ENCODE data around the gene CHD8. TPM values are rescaled to one million over a fixed set of nuclear protein-coding genes. Genes with fewer than 3 reads are reported as not detected.
"Not testable (repeated sequence)": the region's sequence is repeated elsewhere in the genome, so short reads cannot be mapped to it uniquely, and the experiment has no call there.

Gene CHD8
- total and polyA plus RNA-seq, 5 experiments from 2014 or later = 20.7 to 146 (median 34.9) TPM

- H3K27me3 Mint-ChIP-seq = no peaks in the 10 kb centered on the region
- no peak for ATAC-seq
- H3K4me3 Mint-ChIP-seq = peak overlapping the region; percentile 39 to 100 (median 98)
- H3K9me3 Mint-ChIP-seq = no peaks in the 10 kb centered on the region
- DNase-seq = peak in 1 of 10 donors; percentile 1
- peaks cover 0 to 28% (median 6%) of the 10 kb centered on the region in 3 donors for H3K36me3 Mint-ChIP-seq
- H3K27ac Mint-ChIP-seq = peak overlapping the region; percentile 97 to 100 (median 99)
- POLR2A ChIA-PET = interaction anchor here (0.7 to 1.6 kb wide), 5 partner anchors 46 to 121 kb away, joined by 3 to 10 read pairs (median 4); partner anchors contain the start of genes CHD8, HNRNPC, RAB2B and TOX4
- peaks cover 13 to 44% (median 36%) of the 10 kb centered on the region in 4 donors for H3K4me1 Mint-ChIP-seq
Observed at GRCh38 chr14:21385188-21385904, 70.6 kb downstream of the CHD8 start.

DNA sequence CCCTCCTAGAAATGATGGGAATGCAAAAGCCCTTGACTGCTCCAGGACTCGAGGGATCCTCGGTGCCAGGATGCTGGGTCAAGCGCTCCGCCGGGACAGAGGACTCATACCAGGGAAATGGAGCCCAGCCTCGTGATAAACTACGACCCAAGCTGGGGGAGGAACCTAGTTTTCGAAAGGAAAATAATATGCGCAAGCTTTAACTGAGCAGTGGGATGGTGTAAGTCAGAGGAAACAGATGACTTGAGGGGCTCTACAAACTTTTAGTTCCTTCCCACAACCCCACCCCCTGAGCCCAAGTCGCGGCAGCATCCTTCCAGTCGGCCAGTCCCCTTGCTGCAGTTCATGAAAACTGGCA, 71.5 kb downstream of the CHD8 start:
- peak overlapping the region; percentile 97 to 100 (median 99) for H3K27ac Mint-ChIP-seq
- no peaks in the 10 kb centered on the region for H3K9me3 Mint-ChIP-seq
- DNase-seq (peak in 3 of 10 donors; percentile 21 to 63 (median 37)), ATAC-seq (peak; percentile 54 to 61)
- peaks cover 0 to 19% (median 5%) of the 10 kb centered on the region in 3 donors for H3K36me3 Mint-ChIP-seq
- no peaks in the 10 kb centered on the region for H3K27me3 Mint-ChIP-seq
- peak overlapping the region; percentile 94 to 100 (median 98) for H3K4me3 Mint-ChIP-seq
- peaks cover 16 to 46% (median 41%) of the 10 kb centered on the region in 4 donors for H3K4me1 Mint-ChIP-seq
- POLR2A ChIA-PET = interaction anchor here (0.5 to 1.6 kb wide), 11 partner anchors 9 to 1444 kb away, joined by 3 to 14 read pairs (median 3); partner anchors contain the start of genes CHD8, HNRNPC, RAB2B and TOX4

DNA sequence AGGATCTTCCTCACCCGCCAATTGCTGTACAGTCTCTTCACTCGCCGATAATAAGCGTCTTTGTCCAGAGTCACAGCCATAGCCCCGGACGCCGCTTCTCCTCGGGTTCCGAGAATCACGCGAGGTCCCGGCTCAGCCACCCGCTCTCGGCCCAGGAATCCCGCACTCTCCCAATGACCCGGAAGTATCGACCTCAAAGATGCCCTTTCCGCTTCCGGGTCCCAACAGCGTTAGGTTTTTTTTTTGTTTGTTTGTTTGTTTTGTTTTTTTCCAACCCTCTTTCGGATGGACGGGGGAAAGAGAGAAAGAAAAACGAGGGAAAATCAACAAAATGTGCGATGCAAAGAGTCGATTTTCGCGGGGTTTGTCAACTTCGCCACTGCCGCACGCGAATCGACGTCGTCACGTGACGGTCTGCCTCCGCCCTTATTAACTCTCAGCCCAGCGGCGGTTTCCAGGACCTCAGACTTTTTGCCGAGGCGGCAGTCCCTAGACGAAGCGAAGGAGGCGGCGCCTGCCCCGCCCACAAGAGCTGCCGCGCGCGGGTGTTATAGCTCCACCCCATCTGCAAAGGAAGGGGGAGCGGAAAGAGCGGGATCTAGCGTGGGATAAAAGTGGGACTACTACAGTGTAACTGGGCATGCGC, 72.0 kb downstream of the CHD8 start, which contains the start of gene SUPT16H:
Gene SUPT16H, minus strand, starts transcription at position 172 of the 646 bp plus-strand sequence. Its CDS starts 92 bp downstream, at position 80.
- Mint-ChIP-seq H3K4me3 (peak within 1 kb of the TSS; percentile 94 to 100 (median 98)), H3K27ac (peak within 1 kb of the TSS; percentile 97 to 100 (median 99)), H3K9me3 (no peaks in the 10 kb centered on the region), H3K4me1 (peaks cover 16 to 48% (median 42%) of the 10 kb centered on the region in 4 donors), H3K36me3 (peaks cover 0 to 14% (median 4%) of the 10 kb centered on the region in 3 donors), H3K27me3 (no peaks in the 10 kb centered on the region)
- ATAC-seq (peak; percentile 90 to 92), DNase-seq (peak; percentile 83 to 94 (median 88))
- POLR2A ChIA-PET = interaction anchor here (0.5 to 1.6 kb wide), 11 partner anchors 9 to 1444 kb away, joined by 3 to 14 read pairs (median 3); partner anchors contain the start of genes CHD8, HNRNPC, RAB2B and TOX4

GRCh38 chr14:21382886-21383847, 72.8 kb downstream of the CHD8 start:
- ATAC-seq (peak; percentile 41 to 44), DNase-seq (peak in 8 of 10 donors; percentile 20 to 42 (median 34))
- Mint-ChIP-seq H3K4me1 (peaks cover 16 to 54% (median 43%) of the 10 kb centered on the region in 4 donors), H3K36me3 (peaks cover 0 to 13% (median 1%) of the 10 kb centered on the region in 3 donors), H3K9me3 (no peaks in the 10 kb centered on the region), H3K27me3 (no peaks in the 10 kb centered on the region), H3K27ac (peak overlapping the region; percentile 97 to 100 (median 99)), H3K4me3 (peak overlapping the region; percentile 94 to 100 (median 98))
- POLR2A ChIA-PET = interaction anchor here (0.8 to 1.5 kb wide), 2 partner anchors 115 kb away, joined by 3 read pairs; partner anchors contain the start of gene HNRNPC

- ATAC-seq = no peak
Observed at GRCh38 chr14:21382095-21382494, 73.8 kb downstream of the CHD8 start.

GRCh38 chr14:21379338-21379737, 76.6 kb downstream of the CHD8 start:
- DNase-seq (no peak), ATAC-seq (no peak)
- H3K36me3 Mint-ChIP-seq = peaks cover 0 to 32% (median 0%) of the 10 kb centered on the region in 3 donors
- no peak overlapping the region for H3K4me3 Mint-ChIP-seq
- H3K27me3 Mint-ChIP-seq = no peaks in the 10 kb centered on the region
- no peaks in the 10 kb centered on the region for H3K9me3 Mint-ChIP-seq
- H3K4me1 Mint-ChIP-seq = peaks cover 21 to 54% (median 42%) of the 10 kb centered on the region in 4 donors
- POLR2A ChIA-PET = interaction anchor here (0.6 kb wide), 1 partner anchor 1522 kb away, joined by 3 read pairs; no protein-coding TSS in a partner anchor
- peak overlapping the region in 1 of 10 donors; percentile 67 for H3K27ac Mint-ChIP-seq

More at GRCh38 chr14:21382095-21382494, 73.8 kb downstream of the CHD8 start:
- peaks cover 16 to 57% (median 44%) of the 10 kb centered on the region in 4 donors for H3K4me1 Mint-ChIP-seq
- DNase-seq = no peak
- no peaks in the 10 kb centered on the region for H3K27me3 Mint-ChIP-seq
- no peaks in the 10 kb centered on the region for H3K9me3 Mint-ChIP-seq
- POLR2A ChIA-PET = interaction anchor here (0.7 kb wide), 1 partner anchor 23 kb away, joined by 3 read pairs; no protein-coding TSS in a partner anchor
- peak overlapping the region; percentile 42 to 100 (median 96) for H3K4me3 Mint-ChIP-seq
- peak overlapping the region; percentile 16 to 100 (median 48) for H3K27ac Mint-ChIP-seq
- H3K36me3 Mint-ChIP-seq = peaks cover 0 to 21% (median 0%) of the 10 kb centered on the region in 3 donors

DNA sequence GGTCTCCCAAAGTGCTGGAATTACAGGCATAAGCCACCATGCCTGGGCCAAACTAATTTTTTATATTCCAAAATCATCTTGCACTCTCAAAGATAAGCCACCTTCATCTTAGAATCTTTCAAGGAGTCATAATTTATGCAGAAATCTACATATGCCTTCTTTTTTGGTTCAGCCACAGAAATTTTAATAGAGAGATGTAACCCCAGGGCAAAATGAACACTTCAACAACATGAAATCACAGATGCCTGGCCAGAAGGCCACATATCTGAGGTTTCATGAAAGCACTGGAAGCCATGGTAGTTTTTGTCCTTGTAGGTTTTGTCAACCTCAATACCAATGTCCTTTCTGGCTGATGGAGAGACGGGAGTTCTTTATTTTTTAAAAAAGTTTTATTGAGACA, 81.9 kb downstream of the CHD8 start:
- peaks cover 5 to 77% (median 15%) of the 10 kb centered on the region in 3 donors for H3K36me3 Mint-ChIP-seq

GRCh38 chr14:21372814-21373213, 83.1 kb downstream of the CHD8 start:
- H3K4me1 Mint-ChIP-seq = peaks cover 5 to 16% (median 8%) of the 10 kb centered on the region in 4 donors
- POLR2A ChIA-PET, ATAC-seq, H3K4me3 Mint-ChIP-seq, H3K27ac Mint-ChIP-seq, DNase-seq, H3K27me3 Mint-ChIP-seq, H3K9me3 Mint-ChIP-seq: not testable (repeated sequence)
- H3K36me3 Mint-ChIP-seq = peaks cover 5 to 82% (median 16%) of the 10 kb centered on the region in 3 donors

More for the DNA sequence above, 81.9 kb downstream of the CHD8 start:
- POLR2A ChIA-PET = no interaction called here
- no peaks in the 10 kb centered on the region for H3K9me3 Mint-ChIP-seq
- no peak overlapping the region for H3K27ac Mint-ChIP-seq
- DNase-seq (no peak), ATAC-seq (no peak)
- peaks cover 6 to 19% (median 10%) of the 10 kb centered on the region in 4 donors for H3K4me1 Mint-ChIP-seq
- no peaks in the 10 kb centered on the region for H3K27me3 Mint-ChIP-seq
- no peak overlapping the region for H3K4me3 Mint-ChIP-seq

DNA sequence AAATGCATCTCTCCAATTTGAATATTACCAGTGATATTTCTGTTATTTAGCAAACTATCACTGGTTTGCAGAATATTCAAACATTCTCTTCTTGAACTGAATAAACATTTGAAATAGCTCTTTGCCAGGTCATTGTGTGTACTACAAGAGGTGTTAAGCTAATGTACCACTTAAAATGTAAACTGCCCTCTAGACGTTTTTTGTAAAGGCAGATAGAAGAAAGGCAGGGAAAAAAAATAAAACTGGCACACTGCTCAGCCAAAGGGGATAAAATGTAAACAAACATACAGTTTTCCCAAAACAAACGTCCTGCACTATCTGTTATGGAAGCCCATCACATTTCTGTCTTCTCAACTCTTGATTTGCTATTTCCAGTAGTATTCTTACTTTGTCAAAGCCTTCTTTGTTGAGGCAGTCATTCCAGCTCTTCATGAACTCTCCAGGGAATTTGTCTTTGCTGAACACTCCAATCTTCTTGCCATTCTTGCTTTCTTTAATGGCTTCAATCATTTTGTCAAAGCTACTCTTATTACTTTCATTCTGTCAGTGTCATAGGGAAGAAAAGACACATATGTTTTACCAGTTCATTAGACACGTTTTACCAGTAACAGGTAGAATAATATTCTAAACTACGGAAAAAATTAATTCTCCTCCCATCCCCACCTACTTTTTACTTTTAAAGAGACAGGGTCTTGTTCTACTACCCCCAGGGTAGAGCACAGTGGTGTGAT, 85.8 kb downstream of the CHD8 start:
- Mint-ChIP-seq H3K9me3 (no peaks in the 10 kb centered on the region), H3K4me1 (peaks cover 0 to 9% (median 3%) of the 10 kb centered on the region in 4 donors)

DNA sequence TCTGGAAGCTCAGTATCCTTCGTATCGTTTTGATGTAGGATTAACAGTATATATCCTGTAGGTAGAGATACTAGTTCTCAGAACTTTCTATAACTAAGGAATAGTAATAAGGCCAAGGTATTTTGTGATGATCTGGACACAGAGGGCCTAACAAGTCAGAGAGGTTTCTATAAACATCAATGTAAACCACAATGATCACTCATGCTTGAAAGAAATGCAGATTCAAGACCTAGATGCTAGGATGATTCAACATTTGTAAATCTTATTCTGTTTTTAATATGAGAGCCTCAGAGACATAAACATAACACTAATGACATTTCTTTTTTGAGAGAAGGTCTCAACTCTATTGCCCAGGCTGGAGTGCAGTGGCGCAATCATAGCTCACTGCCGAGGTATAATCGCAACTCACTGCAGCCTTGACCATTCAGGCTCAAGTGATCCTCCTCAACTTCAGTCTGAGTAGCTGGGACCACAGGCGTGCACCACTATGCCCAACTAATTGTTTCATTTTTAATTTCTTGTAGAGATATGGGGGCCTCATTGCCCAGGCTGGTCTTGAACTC, 88.3 kb downstream of the CHD8 start:
- no peaks in the 10 kb centered on the region for H3K9me3 Mint-ChIP-seq
- no peak overlapping the region for H3K27ac Mint-ChIP-seq
- H3K27me3 Mint-ChIP-seq = no peaks in the 10 kb centered on the region
- no peak for DNase-seq
- H3K36me3 Mint-ChIP-seq = peaks cover 9 to 96% (median 39%) of the 10 kb centered on the region in 3 donors
- no peak overlapping the region for H3K4me3 Mint-ChIP-seq
- ATAC-seq = no peak
- H3K4me1 Mint-ChIP-seq = peaks cover 0 to 4% (median under 1%) of the 10 kb centered on the region in 4 donors
- POLR2A ChIA-PET = no interaction called here

More for the DNA sequence above, 85.8 kb downstream of the CHD8 start:
- ATAC-seq (no peak), DNase-seq (no peak)
- Mint-ChIP-seq H3K4me3 (no peak overlapping the region), H3K27me3 (no peaks in the 10 kb centered on the region), H3K36me3 (peaks cover 5 to 87% (median 31%) of the 10 kb centered on the region in 3 donors), H3K27ac (peak overlapping the region in 3 of 10 donors; percentile 1 to 47 (median 9))
- POLR2A ChIA-PET = interaction anchor here (0.6 kb wide), 1 partner anchor 154 kb away, joined by 4 read pairs; no protein-coding TSS in a partner anchor
